HG03354 (cell line): ENCODE measurements around the gene ZP2.
A peak's percentile ranks its signal among the peaks of the same experiment; 100 is the strongest.
"Not testable (repeated sequence)": the region's sequence is repeated elsewhere in the genome, so short reads cannot be mapped to it uniquely, and the experiment has no call there.

ENCODE experiments used
- ATAC-seq: cut with Tn5 transposase; IDR thresholded peaks from one replicate; pipeline ENCODE4 v1.9.1; 2021; ENCODE audit warnings: mild to moderate bottlenecking; ENCODE audit not compliant: unreplicated experiment, poor library complexity, severe bottlenecking

ZP2 gene

DNA sequence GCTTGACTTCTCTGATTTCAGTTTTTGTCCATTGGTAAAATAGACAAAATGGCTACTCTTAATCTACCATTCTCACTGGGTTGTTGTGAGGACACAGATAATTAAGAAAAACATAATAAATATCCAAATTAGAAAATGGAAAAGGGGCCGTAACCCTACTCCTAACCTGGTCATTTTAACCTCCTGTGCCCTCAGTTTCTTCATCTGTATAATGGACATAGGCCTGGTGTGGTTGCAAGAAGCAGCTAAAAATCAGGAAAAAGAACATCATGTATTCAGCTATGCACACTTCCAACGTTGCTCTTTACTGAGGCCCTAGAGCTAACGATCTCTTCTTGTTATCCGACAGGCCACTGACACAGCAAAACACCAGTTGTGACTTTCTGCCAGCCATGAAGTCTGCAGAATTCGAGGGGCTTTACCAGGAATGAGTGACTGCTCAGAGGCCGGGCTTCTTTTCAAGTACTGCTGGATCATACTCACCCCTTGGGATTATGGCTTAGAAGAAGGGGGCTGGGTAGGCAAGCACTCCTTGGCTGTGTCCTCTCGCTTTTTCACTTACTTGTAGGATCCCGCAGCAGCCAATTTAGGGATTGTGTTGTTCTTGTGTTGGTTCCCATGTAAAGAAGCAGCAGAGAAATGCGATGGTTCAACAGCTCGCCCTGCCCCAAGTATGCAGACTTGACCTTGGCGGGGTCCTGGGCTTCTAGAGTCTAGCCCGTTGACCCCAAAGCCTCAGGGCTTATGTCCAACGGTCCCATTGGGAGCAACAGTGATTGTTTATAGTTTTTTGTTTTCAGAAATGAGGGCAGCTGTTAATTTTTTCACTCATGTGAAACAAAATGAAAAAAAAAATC, 32.0 kb downstream of the ZP2 start:
- no peak for ATAC-seq

DNA sequence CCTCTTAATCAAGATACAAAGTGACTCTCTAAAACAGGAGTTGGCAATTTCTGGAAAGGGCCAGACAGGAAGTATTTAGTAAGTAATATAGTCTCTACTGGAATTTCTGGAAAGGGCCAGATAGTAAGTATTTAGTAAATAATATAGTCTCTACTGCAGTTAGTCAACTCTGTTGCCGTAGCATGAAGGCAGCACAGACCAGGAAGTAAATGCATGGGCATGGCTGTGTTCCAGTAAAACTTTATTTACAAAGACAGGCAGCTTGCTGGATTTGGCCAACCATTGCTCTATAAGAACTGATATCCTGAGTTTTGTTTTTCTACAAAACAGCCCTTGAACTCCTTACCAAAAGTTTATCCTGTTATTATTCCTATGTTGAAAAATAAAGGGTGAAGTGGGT, 36.0 kb downstream of the ZP2 start:
- no peak for ATAC-seq

DNA sequence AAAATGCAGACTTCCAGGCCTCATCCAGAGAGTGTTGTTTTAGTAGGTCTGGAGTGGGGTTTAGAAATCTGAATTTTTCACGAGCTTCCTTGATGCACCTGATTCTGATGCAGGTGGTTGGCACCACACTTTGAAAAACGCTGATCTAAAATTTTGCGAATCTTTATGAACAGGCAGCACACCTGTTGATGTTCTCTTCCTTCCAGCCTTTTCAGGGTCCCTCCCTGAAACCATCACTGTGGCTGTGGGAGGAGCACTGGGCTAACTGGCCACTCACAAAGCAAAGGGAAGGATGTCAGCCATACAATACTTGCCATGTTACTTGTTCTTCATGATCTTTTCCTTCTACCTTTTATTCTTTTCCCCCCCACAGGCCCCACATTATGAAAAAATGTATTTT, 38.7 kb downstream of the ZP2 start:
- ATAC-seq: no peak

DNA sequence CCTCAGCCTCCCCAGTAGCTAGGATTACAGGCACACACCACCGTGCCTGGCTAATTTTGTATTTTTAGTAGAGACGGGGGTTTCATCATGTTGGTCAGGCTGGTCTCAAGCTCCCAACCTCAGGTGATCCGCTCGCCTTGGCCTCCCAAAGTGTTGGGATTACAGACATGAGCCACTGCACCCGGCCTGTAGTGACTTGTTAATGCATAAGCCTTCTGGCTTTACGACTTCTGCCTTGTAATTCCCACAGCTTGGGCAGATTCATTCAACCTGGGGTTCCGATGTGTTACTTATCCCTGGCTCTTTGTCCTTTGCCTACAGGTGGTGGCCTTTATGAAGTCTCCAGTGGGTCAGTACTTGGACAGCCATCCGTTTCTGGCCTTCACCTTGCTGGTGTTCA, 41.3 kb downstream of the ZP2 start:
- not testable (repeated sequence) for ATAC-seq

DNA sequence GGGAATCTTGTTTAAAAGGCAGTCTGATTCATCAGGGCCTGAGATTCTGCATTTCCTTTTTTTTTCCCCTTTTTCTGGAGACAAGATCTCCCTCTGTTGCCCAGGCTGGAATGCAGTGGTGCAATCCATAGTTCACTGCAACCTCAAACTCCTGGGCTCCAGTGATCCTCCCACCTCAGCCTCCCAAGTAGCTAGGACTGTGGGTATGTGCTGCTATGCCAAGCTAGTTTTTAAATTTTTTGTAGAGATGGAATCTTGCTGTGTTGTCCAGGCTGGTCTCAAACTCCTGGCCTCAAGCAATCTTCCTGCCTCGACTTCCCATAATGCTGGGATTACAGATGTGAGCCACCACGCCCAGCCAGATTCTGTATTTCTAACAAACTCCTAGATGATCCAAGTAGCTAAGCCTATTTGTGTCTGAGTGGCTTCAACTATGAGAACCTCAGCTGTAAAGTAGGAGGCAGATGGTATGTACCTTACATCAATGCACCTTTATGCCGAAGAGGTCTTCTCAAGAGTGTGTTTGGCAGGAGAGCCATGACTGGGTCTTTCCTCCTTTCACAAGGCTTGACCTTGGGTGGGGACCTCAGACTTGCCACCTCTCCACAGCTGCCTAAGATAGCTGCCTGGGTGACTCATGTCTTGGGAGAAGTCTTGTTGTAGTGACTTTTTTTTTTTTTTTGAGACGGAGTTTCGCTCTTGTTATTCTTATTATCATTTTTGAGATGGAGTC, 42.0 kb downstream of the ZP2 start:
- ATAC-seq: no peak

DNA sequence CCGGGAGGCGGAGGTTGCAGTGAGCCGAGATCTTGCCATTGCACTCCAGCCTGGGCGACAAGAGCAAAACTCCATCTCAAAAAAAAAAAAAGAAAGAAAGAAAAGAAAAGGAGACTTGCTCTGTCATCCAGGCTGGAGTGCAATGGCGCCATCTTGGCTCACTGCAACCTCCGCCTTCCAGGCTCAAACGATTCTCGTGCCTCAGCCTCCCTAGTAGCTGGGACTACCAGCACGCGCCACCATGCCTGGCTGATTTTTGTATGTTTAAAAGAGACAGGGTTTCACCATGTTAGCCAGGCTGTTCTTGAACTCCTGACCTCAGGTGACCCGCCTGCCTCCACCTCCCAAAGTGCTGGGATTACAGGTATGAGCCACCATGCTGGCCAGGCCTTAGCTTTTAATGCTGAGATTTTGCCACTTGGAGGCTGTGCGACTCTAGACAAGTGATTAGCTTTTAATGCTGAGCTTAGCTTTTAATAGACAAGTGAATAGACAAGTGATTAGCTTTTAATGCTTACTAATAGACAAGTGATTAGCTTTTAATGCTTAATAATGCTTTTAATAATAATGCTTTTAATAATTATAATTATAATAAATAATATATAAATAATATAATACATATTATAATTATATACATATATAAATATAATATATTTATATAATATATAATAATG, 43.3 kb downstream of the ZP2 start:
- ATAC-seq: no peak

DNA sequence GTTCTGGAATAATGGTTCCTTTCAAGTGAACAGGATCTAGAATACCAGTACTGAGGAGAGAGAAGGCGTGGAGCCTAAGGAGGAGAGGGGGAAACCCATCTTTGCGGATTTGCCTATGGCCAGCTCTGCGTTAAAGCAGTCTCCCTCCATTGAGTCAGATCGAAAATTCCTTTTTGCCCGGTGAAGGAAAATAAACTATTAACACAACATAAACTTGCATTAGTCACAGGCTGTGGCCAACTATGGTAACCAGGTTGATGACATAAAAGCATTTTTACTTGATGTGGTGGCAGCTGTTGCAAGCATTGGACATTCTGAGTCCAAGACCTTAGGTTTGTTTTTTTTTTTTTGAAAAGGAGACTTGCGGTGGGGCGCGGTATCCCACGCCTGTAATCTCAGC, 44.0 kb downstream of the ZP2 start:
- ATAC-seq: no peak

DNA sequence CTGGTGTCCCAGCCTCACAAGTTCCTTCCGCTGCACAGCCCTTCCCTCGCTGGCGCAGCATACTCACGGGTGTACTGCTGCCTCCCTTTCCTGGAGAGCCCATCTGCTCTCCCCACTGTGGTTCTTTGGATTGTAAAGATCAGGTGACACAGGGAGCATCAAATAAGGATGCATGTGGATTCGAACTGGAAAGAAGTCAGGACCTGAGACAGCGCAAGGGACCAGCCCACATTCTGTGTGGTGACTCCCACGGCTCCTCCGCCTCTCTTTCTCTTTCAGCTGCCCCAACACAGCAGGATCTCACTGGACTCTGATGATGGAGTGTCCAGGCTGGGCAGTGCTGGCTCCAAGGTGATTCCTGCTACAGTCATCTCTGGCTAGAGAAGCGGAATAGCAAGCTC, 44.8 kb downstream of the ZP2 start:
- no peak for ATAC-seq

DNA sequence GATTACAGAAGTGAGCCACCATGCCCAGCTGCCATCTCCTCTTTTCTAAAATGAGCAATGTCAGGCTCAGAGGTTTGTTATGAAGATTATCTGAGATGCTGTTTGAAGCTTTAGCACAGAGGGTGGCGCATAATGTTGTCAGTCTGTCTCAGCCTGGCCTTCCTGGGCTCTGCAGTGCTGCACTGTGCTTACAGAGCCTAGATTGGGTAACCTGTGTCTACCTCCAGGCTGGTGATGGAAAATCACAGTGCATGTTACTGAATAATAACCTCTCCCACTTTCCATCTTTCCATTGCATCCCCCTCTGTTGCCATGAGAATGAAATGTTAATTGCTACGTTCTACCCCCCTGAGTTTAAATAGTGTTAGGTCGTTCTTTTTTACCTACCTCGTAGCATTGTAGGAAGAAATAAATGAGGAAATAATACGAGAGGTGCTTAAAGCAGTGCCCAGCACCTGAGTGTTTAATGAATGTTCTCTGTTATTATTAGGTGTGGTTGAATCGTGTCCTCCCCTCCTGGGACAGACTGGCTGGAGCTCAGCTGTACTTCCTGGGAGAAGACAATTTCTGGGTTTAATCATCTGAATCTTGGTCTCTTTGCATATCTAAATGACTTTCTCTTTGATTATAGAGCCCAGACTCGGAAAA, 46.7 kb downstream of the ZP2 start:
- no peak for ATAC-seq

DNA sequence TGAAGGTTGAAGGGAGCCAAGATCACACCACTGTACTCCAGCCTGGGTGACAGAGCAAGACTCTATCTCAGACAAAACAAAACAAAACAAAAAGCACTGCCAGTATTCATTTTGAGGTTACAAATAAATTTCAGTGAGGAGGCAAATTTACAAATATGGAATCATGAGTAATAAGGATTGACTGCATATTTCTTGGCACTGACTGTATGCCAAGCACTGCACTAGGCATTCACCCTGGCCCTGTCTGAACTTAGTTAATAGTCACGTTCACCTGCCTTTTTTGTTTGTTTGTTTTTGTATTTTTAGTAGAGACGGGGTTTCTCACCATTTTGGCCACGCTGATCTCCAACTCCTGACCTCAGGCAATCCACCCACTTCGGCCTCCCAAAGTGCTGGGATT, 47.8 kb downstream of the ZP2 start:
- no peak for ATAC-seq

DNA sequence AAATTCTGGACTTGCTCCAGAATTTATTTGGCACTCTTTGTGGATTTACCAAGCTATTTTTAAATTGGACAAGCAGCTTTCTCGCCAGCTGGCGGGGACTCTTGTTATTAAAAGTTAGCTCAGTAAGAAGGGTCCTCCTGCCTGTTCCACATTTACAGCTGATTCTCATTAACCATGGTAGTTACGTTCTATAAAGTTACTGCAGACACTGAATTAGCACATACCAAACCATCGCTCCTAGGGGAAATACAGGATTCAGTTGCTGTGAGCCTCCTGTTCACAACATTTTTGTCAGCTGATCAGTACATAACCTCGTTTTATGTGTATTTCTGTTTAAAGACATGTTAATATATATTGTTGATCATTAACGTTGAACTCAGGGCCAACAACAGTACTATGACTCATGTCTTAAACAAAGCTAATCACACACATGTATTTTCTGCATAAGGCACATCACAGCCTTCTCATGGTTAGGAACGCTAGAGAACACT, 48.7 kb downstream of the ZP2 start:
- ATAC-seq: no peak

DNA sequence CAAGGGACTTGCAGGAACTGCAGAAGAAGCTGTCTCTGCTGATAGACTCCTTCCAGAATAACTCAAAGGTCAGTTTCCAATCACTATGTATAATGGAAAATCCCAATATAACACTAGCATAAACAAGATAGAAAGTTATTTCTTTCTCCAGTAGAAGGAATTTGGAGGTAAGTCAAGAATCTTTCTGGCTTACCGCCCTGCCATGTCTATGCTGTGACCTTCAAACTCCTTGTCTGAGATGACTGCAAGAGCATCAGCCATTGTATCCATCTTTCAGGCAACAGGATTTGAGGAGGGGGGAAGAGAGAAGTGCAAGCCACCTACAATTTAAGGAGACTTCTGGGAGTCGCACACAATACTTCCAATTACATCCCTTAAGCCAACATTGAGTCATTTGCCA, 50.2 kb downstream of the ZP2 start:
- ATAC-seq: no peak

DNA sequence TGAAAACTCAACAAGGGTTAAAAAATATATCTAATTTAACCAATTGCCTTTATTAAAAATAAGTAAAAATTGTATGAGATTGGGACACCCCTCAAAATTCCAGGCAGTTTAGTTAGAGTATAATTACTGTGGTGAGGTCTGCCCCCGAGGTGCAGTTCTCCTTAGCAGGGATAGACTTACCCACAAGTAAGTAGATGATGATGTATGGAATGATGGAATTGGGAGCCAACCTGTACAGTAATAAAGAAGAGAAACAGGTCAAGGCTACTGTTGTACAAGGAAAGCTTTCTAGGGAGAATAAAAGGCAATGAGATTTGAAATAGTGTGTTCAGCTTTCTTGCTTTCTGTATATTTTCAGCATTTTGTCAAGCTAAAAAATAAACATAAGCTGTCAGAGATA, 51.1 kb downstream of the ZP2 start:
- no peak for ATAC-seq

DNA sequence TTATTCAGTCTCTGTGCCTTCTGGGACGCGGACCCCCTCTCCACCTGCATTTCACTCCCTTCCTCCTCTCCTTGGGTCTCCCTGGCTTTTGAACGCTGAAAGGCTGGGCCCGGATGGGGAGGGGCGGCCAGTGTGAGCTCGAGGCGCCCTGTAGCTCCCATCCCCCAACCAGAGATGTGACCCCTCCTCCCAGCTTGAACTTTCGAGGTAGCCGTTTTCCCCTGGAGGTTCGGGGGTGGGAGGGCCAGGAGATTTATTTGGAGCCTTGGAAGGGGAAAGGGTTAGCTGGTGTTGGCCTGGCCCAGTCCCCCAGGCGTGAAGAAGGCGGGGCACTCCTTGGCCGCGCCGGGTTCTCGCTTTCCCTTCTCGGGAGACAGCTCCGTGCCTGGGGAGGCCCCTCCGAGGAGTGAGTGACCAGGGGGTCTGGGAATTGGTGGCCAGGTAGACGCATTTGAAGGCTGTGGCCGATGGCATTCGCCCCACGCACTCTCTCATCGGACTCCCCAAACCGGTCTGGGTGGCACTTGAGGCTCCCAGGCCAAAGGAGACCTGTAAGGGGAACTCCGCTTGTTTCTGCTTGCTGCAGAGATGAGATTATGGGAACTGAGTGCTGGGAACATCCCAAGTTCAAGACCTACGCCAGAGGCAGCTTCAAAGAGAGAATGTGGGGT, 52.0 kb downstream of the ZP2 start:
- peak; percentile 40 for ATAC-seq

DNA sequence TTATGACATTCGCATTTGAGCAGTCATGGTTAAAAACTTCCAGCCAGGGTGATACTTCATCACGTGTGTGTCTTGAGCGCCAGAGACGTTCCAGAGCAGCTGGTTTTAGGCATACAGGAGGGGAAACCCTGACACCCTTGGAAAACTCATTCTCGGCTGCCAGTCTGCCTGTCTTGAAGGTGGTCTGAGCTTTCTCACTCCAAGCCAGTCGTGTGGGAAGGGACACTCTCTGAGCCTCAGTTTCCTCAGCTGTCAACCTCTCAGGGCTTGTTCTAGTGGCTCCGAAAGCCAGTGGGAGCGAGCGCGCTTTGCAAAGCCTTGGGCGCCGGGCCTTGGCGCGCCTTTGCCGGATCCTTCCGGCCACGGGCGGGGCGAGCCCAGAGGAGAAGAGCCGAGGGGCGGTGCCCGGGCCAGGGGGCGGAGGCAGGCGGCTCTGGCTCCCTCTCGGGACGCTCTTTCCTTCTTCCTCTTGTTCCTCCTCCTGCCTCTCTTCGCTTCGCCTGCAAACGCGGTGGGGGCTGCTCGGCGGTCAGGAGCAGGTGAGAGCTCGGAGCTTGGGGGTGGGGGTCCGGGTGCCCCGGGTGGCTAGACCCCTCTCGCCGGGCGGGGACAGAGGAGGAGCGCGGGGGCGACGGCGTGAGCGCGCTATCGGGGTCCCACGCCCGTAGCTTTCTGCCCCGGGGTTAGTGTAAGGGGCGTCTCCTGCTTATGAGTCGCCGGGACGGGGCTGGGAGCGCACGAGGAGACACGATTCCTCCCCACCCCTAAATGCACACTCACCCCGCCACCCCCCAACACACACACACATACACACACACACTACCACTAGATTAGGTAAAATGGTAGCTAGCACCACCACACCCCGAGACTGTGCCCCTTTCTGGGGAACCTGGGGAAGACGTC, 52.9 kb downstream of the ZP2 start, which contains the start of gene LDAF1:
LDAF1 (plus strand) TSS at position 467 of the 903 bp plus-strand sequence. CDS start 2,509 bp downstream, outside the sequence.
- peak; percentile 85 for ATAC-seq

DNA sequence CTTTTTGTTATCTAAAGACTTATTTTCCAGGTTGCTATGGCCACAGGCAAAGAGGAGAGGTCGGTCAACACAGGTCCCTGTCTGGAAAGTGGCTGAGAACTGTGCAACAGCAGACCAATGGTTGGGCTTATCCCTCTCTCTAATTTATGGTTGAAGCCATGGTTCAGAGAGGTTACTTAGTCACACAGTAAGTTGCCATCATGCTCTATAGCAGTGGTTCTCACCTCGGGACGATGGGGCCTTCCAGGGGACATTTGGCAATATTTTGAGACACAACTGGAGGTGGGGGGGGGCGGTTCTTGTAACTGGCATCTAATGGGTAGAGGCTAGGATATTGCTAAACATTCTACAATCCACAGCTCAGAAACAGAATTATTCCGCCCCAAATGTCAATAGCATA, 53.7 kb downstream of the ZP2 start:
- no peak for ATAC-seq

DNA sequence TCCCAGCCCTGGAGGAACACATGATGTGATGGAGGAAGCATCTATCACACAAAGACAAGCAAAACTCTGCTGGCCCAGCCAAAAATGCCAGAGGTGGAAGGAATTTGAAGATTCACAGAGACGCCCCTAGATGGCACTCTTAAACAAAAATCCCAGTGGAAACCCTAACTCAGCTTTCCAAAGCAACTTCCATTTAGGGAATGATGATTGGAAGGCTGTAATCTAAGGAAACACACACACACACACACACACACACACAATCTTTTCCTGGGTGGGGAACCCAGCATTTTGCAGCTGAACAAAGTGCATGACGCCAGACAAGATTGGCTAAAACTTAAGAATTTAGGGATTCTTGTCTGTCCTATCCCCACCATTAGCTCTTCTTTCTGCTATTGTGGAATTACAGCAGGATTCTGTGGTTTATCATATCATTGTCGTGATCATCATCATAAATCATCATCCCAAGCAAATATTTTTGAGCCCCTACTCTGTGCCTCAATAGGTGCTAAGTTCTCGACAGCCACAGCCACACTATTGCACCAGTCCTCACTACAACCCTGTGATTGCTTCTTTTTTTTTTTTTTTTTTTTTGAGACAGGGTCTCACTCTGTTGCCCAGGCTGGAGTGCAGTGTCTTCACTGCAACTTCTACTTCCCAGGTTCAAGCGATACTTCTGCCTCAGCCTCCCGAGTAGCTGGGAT, 54.5 kb downstream of the ZP2 start:
- no peak for ATAC-seq

DNA sequence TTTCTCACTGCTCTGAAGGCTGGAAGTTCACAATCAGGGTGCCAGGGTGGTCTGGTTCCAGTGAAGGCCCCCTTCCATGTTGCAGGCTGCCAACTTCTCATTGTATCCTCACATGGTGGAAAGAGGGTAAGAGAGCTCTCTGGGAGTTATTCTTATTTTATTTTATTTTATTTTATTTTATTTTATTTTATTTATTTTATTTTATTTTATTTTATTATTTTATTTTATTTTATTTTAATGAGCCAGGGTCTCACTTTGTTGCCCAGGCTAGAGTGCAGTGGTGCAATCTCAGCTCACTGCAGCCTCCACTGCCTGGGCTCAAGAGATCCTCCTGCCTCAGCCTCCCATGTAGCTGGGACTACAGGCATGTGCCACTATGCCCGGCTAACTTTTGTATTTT, 55.4 kb downstream of the ZP2 start:
- not testable (repeated sequence) for ATAC-seq
